ENCODE measurements around the gene FMN1.

Gene FMN1

DNA sequence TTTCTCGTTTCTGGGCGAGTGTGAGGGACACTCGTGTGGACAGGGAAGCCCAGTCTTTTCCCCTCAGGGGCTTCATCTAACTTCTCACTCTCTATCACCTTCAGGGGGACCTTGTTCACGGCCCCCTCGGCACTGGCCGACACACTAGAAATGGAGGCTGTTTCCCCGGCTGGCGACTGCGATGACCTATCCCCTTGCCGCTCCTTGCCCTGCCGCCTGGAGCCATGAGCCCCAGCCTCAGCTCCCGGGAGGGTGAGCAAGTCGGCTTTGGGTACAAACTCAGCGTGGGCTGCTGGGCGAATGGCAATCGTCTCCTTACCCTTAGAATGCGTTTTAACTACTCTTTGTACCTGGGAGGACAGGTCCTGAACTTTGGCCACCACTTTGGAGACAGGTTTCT lies 41.0 kb downstream of the FMN1 start:
- TF ChIP-seq, protein P1, sequence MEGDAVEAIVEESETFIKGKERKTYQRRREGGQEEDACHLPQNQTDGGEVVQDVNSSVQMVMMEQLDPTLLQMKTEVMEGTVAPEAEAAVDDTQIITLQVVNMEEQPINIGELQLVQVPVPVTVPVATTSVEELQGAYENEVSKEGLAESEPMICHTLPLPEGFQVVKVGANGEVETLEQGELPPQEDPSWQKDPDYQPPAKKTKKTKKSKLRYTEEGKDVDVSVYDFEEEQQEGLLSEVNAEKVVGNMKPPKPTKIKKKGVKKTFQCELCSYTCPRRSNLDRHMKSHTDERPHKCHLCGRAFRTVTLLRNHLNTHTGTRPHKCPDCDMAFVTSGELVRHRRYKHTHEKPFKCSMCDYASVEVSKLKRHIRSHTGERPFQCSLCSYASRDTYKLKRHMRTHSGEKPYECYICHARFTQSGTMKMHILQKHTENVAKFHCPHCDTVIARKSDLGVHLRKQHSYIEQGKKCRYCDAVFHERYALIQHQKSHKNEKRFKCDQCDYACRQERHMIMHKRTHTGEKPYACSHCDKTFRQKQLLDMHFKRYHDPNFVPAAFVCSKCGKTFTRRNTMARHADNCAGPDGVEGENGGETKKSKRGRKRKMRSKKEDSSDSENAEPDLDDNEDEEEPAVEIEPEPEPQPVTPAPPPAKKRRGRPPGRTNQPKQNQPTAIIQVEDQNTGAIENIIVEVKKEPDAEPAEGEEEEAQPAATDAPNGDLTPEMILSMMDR (IDR thresholded peaks at IDR 0.05; ENCODE audit: control insufficient read depth, insufficient read depth, low read depth, low read length, missing control alignments) = no peak
- no peak overlapping the region for H3K4me3 ChIP-seq (ENCODE audit: control insufficient read depth, low read depth, low read length)
- no peak for DNase-seq (ENCODE audit: low read depth)

DNA sequence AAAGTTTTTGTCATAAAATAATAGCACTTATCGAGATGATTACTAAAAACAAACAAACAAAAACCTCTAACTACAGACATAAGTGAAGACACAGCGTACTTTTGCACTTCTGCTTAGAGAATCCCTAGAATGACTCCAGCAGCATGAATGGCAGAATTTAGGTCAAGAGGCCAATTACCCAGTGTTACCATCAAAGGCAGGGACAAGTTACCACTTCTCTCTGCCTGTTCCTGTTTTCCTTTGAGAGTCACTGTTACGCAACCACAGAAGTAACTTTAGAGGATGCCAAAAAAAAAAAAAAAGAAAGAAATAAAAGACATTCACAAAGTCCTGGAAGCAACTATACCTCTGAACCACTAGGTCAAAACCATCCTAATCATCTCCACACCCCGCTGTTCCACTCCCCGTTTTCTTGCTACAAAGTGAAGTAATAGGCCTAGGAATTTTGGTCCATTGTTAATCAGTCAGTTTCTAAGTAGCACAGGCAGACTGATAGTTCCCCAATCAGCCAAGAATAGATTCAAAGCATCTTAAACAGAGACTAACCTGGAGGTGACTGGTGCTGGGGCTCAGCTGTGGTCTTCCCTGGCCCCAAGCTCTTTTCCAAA lies 41.9 kb downstream of the FMN1 start:
- no peak overlapping the region for H3K4me3 ChIP-seq (ENCODE audit: control insufficient read depth, low read depth, low read length)
- no peak for DNase-seq (ENCODE audit: low read depth)
- TF ChIP-seq, protein P1 (IDR thresholded peaks at IDR 0.05; ENCODE audit: control insufficient read depth, insufficient read depth, low read depth, low read length, missing control alignments) = no peak

- H3K4me3 ChIP-seq (ENCODE audit: control insufficient read depth, low read depth, low read length) = no peak overlapping the region
- DNase-seq (ENCODE audit: low read depth) = no peak
- TF ChIP-seq, protein P1 (IDR thresholded peaks at IDR 0.05; ENCODE audit: control insufficient read depth, insufficient read depth, low read depth, low read length, missing control alignments) = no peak
These were observed 43.5 kb downstream of the FMN1 start for GRCh38 chr15:33150971-33151370.

GRCh38 chr15:33150431-33150941 lies 44.0 kb downstream of the FMN1 start:
- TF ChIP-seq, protein P1 (IDR thresholded peaks at IDR 0.05; ENCODE audit: control insufficient read depth, insufficient read depth, low read depth, low read length, missing control alignments) = no peak
- DNase-seq (ENCODE audit: low read depth) = no peak
- no peak overlapping the region for H3K4me3 ChIP-seq (ENCODE audit: control insufficient read depth, low read depth, low read length)

GRCh38 chr15:33149919-33150318 lies 44.6 kb downstream of the FMN1 start:
- TF ChIP-seq, protein P1 (IDR thresholded peaks at IDR 0.05; ENCODE audit: control insufficient read depth, insufficient read depth, low read depth, low read length, missing control alignments) = no peak
- H3K4me3 ChIP-seq (ENCODE audit: control insufficient read depth, low read depth, low read length) = no peak overlapping the region
- peak; percentile 7 for DNase-seq (ENCODE audit: low read depth)

GRCh38 chr15:33148129-33148751 lies 46.3 kb downstream of the FMN1 start:
- no peak overlapping the region for H3K4me3 ChIP-seq (ENCODE audit: control insufficient read depth, low read depth, low read length)

More at GRCh38 chr15:33148129-33148751, 46.3 kb downstream of the FMN1 start:
- TF ChIP-seq, protein P1 (IDR thresholded peaks at IDR 0.05; ENCODE audit: control insufficient read depth, insufficient read depth, low read depth, low read length, missing control alignments) = no peak
- no peak for DNase-seq (ENCODE audit: low read depth)

Measured in AG09309 (cell line).